Chondrocyte (in vitro differentiated cells): ENCODE results near the gene PRX. TPM values are rescaled to one million over a fixed set of nuclear protein-coding genes. Genes with fewer than 3 reads are reported as not detected.

Experiments used
- DNase-seq: peaks from one replicate; pipeline ENCODE4 v3.0.0; 2021; ENCODE audit warnings: mixed read lengths, low spot score
- H3K27ac Mint-ChIP-seq: one replicate; pipeline ENCODE4 v1.8.0; 2021; ENCODE audit warnings: mild to moderate bottlenecking, moderate library complexity, mixed read lengths; ENCODE audit not compliant: unreplicated experiment
- H3K27me3 Mint-ChIP-seq: 2 replicates; pipeline ENCODE4 v1.8.0; 2021; ENCODE audit warnings: low read depth, mixed read lengths
- H3K36me3 Mint-ChIP-seq: 2 replicates; pipeline ENCODE4 v1.8.0; 2021; ENCODE audit warnings: low read depth, mixed read lengths
- H3K4me1 Mint-ChIP-seq: 2 replicates; pipeline ENCODE4 v1.8.0; 2021; ENCODE audit warnings: low read depth, mild to moderate bottlenecking, mixed read lengths
- H3K4me3 Mint-ChIP-seq: one replicate; pipeline ENCODE4 v1.8.0; 2021; ENCODE audit warnings: mild to moderate bottlenecking, moderate library complexity, mixed read lengths; ENCODE audit not compliant: unreplicated experiment
- H3K9me3 Mint-ChIP-seq: 2 replicates; pipeline ENCODE4 v1.8.0; 2021; ENCODE audit warnings: low read depth, mixed read lengths
- total RNA-seq: library from RNA; stranded (reverse); gene quantifications from 3 replicates; pipeline ENCODE4 v1.2.1, GENCODE V29; 2021
- TF ChIP-seq, protein P1 (sequence below): fragments of 200-600 bp; sonication (generic); IDR thresholded peaks from 2 replicates; pipeline ENCODE4 v1.5.0; 2021; ENCODE audit warnings: antibody characterized with exemption, mild to moderate bottlenecking, moderate library complexity

PRX gene
- total RNA-seq, 1 donor from 2014 or later: 4.9 TPM

GRCh38 chr19:40422748-40423566 lies 9.8 kb upstream of the PRX start:
- Mint-ChIP-seq H3K4me1 (peaks cover 31% of the 10 kb centered on the region), H3K36me3 (peaks cover 6% of the 10 kb centered on the region), H3K27me3 (no peaks in the 10 kb centered on the region), H3K27ac (peak overlapping the region; percentile 84), H3K4me3 (no peak overlapping the region), H3K9me3 (no peaks in the 10 kb centered on the region)
- no peak for DNase-seq
- TF ChIP-seq, protein P1, sequence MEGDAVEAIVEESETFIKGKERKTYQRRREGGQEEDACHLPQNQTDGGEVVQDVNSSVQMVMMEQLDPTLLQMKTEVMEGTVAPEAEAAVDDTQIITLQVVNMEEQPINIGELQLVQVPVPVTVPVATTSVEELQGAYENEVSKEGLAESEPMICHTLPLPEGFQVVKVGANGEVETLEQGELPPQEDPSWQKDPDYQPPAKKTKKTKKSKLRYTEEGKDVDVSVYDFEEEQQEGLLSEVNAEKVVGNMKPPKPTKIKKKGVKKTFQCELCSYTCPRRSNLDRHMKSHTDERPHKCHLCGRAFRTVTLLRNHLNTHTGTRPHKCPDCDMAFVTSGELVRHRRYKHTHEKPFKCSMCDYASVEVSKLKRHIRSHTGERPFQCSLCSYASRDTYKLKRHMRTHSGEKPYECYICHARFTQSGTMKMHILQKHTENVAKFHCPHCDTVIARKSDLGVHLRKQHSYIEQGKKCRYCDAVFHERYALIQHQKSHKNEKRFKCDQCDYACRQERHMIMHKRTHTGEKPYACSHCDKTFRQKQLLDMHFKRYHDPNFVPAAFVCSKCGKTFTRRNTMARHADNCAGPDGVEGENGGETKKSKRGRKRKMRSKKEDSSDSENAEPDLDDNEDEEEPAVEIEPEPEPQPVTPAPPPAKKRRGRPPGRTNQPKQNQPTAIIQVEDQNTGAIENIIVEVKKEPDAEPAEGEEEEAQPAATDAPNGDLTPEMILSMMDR: no peak

DNA sequence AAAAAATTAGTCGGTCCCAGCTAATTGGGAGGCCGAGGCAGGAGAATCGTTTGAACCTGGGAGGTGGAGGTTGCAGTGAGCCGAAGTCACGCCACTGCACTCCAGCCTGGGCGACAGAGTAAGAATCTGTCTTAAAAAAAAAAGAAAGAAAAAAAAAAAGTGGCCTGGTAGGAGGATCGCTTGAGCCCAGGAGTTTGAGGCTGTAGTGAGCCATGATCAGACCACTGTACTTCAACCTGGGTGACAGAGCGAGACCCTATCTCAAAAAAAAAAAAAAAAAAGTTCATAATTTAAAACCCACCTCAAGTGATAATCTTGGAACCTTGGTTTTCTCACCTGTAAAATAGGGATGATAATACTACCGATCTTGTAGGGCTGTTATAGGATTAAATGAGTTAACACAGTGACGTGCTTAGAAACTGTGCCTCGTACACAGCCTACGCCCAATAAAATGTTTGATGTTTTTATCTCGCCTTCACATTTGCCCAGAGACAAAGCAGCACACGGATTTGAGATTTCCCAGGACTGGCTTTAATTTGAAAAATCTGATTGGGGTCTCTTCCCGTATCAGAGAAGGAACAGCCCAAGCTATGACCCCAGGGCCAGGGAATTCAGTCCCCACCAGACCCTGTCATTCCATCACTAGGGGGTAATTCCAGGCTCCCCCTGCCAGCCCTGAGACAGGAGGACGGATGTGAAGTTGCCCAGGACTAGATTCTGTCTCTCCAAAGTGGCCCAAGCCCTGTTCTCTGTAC lies 9.0 kb upstream of the PRX start:
- H3K27ac Mint-ChIP-seq: peak overlapping the region; percentile 84

GRCh38 chr19:40420766-40421765 lies 7.9 kb upstream of the PRX start:
- Mint-ChIP-seq H3K27me3 (no peaks in the 10 kb centered on the region), H3K9me3 (no peaks in the 10 kb centered on the region), H3K36me3 (peaks cover 6% of the 10 kb centered on the region), H3K27ac (peak overlapping the region; percentile 84), H3K4me3 (peak overlapping the region; percentile 79), H3K4me1 (peaks cover 32% of the 10 kb centered on the region)
- TF ChIP-seq, protein P1: peak; percentile 100
- DNase-seq: peak; percentile 94

More for the DNA sequence above, 9.0 kb upstream of the PRX start:
- no peak for DNase-seq
- TF ChIP-seq, protein P1: no peak
- Mint-ChIP-seq H3K4me1 (peaks cover 32% of the 10 kb centered on the region), H3K9me3 (no peaks in the 10 kb centered on the region), H3K4me3 (peak overlapping the region; percentile 4), H3K27me3 (no peaks in the 10 kb centered on the region), H3K36me3 (peaks cover 6% of the 10 kb centered on the region)

DNA sequence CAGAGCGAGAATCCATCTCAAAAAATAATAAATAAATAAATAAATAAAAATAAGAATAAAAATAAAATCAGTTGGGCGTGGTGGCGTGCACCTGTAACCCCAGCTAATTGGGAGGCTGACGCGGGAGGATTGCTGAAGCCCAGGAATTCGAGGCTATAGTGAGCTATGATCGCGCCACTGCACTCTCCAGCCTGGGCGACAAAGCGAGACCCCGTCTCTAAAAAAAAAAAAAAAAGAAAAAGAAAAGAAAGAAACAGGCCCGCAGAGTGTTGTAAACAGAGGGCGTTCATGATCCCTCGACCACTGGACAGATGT lies 7.2 kb upstream of the PRX start:
- H3K9me3 Mint-ChIP-seq: no peaks in the 10 kb centered on the region
- H3K4me1 Mint-ChIP-seq: peaks cover 31% of the 10 kb centered on the region
- H3K27me3 Mint-ChIP-seq: no peaks in the 10 kb centered on the region
- H3K27ac Mint-ChIP-seq: peak overlapping the region; percentile 84
- TF ChIP-seq, protein P1: no peak
- peak overlapping the region; percentile 79 for H3K4me3 Mint-ChIP-seq
- DNase-seq: no peak
- peaks cover 6% of the 10 kb centered on the region for H3K36me3 Mint-ChIP-seq
